A549 (cell line): ENCODE data around the gene CMA1. TPM values are rescaled to one million over a fixed set of nuclear protein-coding genes. Genes with fewer than 3 reads are reported as not detected.
A peak's percentile ranks its signal among the peaks of the same experiment; 100 is the strongest.
"Not testable (repeated sequence)": the region's sequence is repeated elsewhere in the genome, so short reads cannot be mapped to it uniquely, and the experiment has no call there.

Experiments
- ATAC-seq, 2 experiments: fragments of 200-7000 bp in 1 of 2; fragments of >200 bp in 1 of 2; cut with Nextera tagmentation in 1 of 2; cut with Tn5 transposase in 1 of 2; 3 replicates each; pipeline versions ENCODE4 v1.8.0 to v1.9.1; 2018 to 2020; ENCODE audit warnings: mild to moderate bottlenecking in 1 of 2, moderate library complexity in 1 of 2
- CTCF ChIA-PET: fragments of 300-600 bp; sonication (Branson Sonifier 250); formaldehyde crosslinking; extraction: SDS; loops from one replicate; lab custom pipeline; 2021; ENCODE audit warnings: antibody characterized with exemption, inconsistent platforms; lab: Yijun Ruan, JAX
- POLR2A ChIA-PET: fragments of 350-600 bp; formaldehyde crosslinking; extraction: SDS; loops from one replicate; lab custom pipeline; 2021; ENCODE audit warnings: antibody characterized with exemption, inconsistent platforms; lab: Yijun Ruan, JAX
- DNase-seq, 2 experiments: peaks; one replicate each; pipeline versions ENCODE4 v3.0.0 to v3.0.0-alpha.2; 2011 to 2016; ENCODE audit warnings: low read depth in 1 of 2, low spot score in 1 of 2
- FAIRE-seq: peaks from 2 replicates; lab custom pipeline; 2011; peaks lifted over from hg19 to GRCh38; lab: Jason Lieb, UNC
- H3K27ac ChIP-seq, 2 experiments: fragments of >200 bp; sonication (Bioruptor Twin); formaldehyde crosslinking; 3 replicates each; pipeline ENCODE4 v1.5.1; 2016 to 2017
- H3K4me1 ChIP-seq: fragments of >200 bp; sonication (Bioruptor Twin); formaldehyde crosslinking; 3 replicates; pipeline ENCODE4 v1.6.1; 2016
- H3K4me2 ChIP-seq: fragments of >200 bp; sonication (Bioruptor Twin); formaldehyde crosslinking; 3 replicates; pipeline ENCODE4 v1.6.1; 2016
- H3K4me3 ChIP-seq: fragments of >200 bp; sonication (Bioruptor Twin); formaldehyde crosslinking; 3 replicates; pipeline ENCODE4 v1.5.1; 2016
- H3K9me3 ChIP-seq: fragments of >200 bp; sonication (Bioruptor Twin); formaldehyde crosslinking; 3 replicates; pipeline ENCODE4 v1.6.1; 2016
- BHLHE40 ChIP-seq: IDR thresholded peaks from 2 replicates; pipeline ENCODE4 v1.6.1; 2012; ENCODE audit warnings: low read depth, low read length, inconsistent platforms
- ESRRA ChIP-seq: fragments of 150-350 bp; IDR thresholded peaks from 2 replicates; pipeline ENCODE4 v1.6.1; 2014; ENCODE audit warnings: mild to moderate bottlenecking, low read length, borderline replicate concordance
- GATA3 ChIP-seq: IDR thresholded peaks from 2 replicates; pipeline ENCODE4 v1.6.1; 2012; ENCODE audit warnings: borderline replicate concordance
- KDM1A ChIP-seq: fragments of 200-600 bp; sonication (generic); IDR thresholded peaks from 2 replicates; pipeline ENCODE4 v1.6.1; 2016; ENCODE audit warnings: low read depth, mild to moderate bottlenecking
- MYC ChIP-seq: IDR thresholded peaks from 2 replicates; pipeline ENCODE4 v1.6.1; 2012; ENCODE audit warnings: mild to moderate bottlenecking, inconsistent platforms, low read length, improper control_type of control experiment, borderline replicate concordance
- NFE2L2 ChIP-seq: fragments of 150-350 bp; conservative IDR thresholded peaks from 2 replicates; pipeline ENCODE4 v1.6.1; 2014; ENCODE audit warnings: low read length
- NR3C1 ChIP-seq: fragments of >200 bp; sonication (Bioruptor Twin); formaldehyde crosslinking; IDR thresholded peaks from 3 replicates; pipeline ENCODE4 v1.6.1; 2017
- POLR2A ChIP-seq: IDR thresholded peaks from 2 replicates; pipeline ENCODE4 v1.6.1; 2012; ENCODE audit warnings: mild to moderate bottlenecking, low read length
- POLR2AphosphoS2 ChIP-seq: conservative IDR thresholded peaks from 2 replicates; pipeline ENCODE4 v1.6.1; 2012; ENCODE audit warnings: low read length, improper control_type of control experiment, inconsistent platforms
- RCOR1 ChIP-seq: fragments of 150-350 bp; IDR thresholded peaks from 2 replicates; pipeline ENCODE4 v1.6.1; 2014; ENCODE audit warnings: antibody characterized with exemption, low read length, low read depth
- RNF2 ChIP-seq: fragments of 200-600 bp; sonication (generic); IDR thresholded peaks from 2 replicates; pipeline ENCODE4 v1.6.1; 2016; ENCODE audit warnings: low read depth, mild to moderate bottlenecking, antibody characterized with exemption, moderate library complexity, borderline replicate concordance
- ZNF302 ChIP-seq: fragments of 250-450 bp; sonication (Bioruptor Pico); IDR thresholded peaks from 2 replicates; pipeline ENCODE4 v1.9.0; 2021; ENCODE audit warnings: inconsistent platforms, mild to moderate bottlenecking, moderate library complexity
- WGBS: methylation state at CpG from one replicate; pipeline ENCODE4 v1.1.6; 2017; ENCODE audit errors: missing lambda C conversion rate; 5-methylcytosine and 5-hydroxymethylcytosine counted together
- polyA plus RNA-seq, 4 experiments: library from polyadenylated mRNA; depleted of rRNA in 3 of 4; stranded (reverse); fragments of >200 nt; fragmentation: RNase III in 1 of 4; extraction: RNeasy Plus Mini Kit Qiagen cat#74134 plus additional on column Dnase treatment in 1 of 4; gene quantifications; 2 replicates in 3 of 4; 3 replicates in 1 of 4; pipeline ENCODE4 v1.2.3, GENCODE V29; 2011 to 2017
- TF ChIP-seq, protein P1 (sequence below): fragments of 200-600 bp; sonication (generic); IDR thresholded peaks from 2 replicates; pipeline ENCODE4 v1.6.1; 2016; ENCODE audit warnings: antibody characterized with exemption, mild to moderate bottlenecking, moderate library complexity
- TF ChIP-seq, protein P2 (sequence below): IDR thresholded peaks from 2 replicates; pipeline ENCODE4 v1.6.1; 2012
- TF ChIP-seq, protein P3 (sequence below): fragments of 450-650 bp; IDR thresholded peaks from 2 replicates; pipeline ENCODE4 v1.6.1; 2014; ENCODE audit warnings: antibody characterized with exemption
- TF ChIP-seq, protein P4 (sequence below): fragments of 250-450 bp; sonication (Bioruptor Pico); IDR thresholded peaks from 2 replicates; pipeline ENCODE4 v1.5.0; 2020; ENCODE audit warnings: low read depth, mild to moderate bottlenecking, moderate library complexity
- TF ChIP-seq, protein P5 (sequence below): fragments of 150-350 bp; IDR thresholded peaks from 2 replicates; pipeline ENCODE4 v1.6.1; 2014; ENCODE audit warnings: low read depth, mild to moderate bottlenecking, low read length

Gene CMA1
- polyA plus RNA-seq, 2 of the 4 experiments (the other 2 are of a cell fraction), result not detected

DNA sequence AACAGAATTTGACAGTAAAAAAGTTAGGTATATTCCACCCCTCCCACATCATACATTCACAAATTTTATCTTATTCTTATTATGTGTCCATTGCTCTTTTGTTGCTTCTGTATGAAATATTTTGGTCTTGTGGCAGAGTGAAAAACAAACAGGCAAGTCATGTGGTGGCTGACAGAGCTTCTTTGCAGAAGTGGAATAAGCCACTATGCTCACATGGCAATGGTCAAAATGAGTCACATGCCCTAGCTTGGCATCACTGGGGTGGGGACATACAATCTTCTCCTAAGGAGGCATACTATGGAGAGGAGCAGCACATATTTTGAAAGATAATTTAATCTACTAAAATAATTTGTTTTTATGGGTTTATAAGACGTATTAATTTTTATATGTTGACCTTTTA is 27.7 kb upstream of the CMA1 start:
- H3K4me3 ChIP-seq, result no peak overlapping the region
- POLR2A ChIA-PET, result no interaction called here
- no peak overlapping the region for H3K27ac ChIP-seq
- no peak for FAIRE-seq
- no peaks in the 10 kb centered on the region for H3K4me1 ChIP-seq
- no peaks in the 10 kb centered on the region for H3K9me3 ChIP-seq
- CTCF ChIA-PET, result no interaction called here
- 9% methylated on average over 1 of the region's 1 CpG for WGBS
- DNase-seq, result no peak
- ATAC-seq, result no peak
- TF ChIP-seq RCOR1 (no peak), RNF2 (no peak), ZNF302 (no peak), BHLHE40 (no peak), MYC (no peak)
- TF ChIP-seq, protein P1, sequence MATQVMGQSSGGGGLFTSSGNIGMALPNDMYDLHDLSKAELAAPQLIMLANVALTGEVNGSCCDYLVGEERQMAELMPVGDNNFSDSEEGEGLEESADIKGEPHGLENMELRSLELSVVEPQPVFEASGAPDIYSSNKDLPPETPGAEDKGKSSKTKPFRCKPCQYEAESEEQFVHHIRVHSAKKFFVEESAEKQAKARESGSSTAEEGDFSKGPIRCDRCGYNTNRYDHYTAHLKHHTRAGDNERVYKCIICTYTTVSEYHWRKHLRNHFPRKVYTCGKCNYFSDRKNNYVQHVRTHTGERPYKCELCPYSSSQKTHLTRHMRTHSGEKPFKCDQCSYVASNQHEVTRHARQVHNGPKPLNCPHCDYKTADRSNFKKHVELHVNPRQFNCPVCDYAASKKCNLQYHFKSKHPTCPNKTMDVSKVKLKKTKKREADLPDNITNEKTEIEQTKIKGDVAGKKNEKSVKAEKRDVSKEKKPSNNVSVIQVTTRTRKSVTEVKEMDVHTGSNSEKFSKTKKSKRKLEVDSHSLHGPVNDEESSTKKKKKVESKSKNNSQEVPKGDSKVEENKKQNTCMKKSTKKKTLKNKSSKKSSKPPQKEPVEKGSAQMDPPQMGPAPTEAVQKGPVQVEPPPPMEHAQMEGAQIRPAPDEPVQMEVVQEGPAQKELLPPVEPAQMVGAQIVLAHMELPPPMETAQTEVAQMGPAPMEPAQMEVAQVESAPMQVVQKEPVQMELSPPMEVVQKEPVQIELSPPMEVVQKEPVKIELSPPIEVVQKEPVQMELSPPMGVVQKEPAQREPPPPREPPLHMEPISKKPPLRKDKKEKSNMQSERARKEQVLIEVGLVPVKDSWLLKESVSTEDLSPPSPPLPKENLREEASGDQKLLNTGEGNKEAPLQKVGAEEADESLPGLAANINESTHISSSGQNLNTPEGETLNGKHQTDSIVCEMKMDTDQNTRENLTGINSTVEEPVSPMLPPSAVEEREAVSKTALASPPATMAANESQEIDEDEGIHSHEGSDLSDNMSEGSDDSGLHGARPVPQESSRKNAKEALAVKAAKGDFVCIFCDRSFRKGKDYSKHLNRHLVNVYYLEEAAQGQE, result no peak
- TF ChIP-seq, protein P2, sequence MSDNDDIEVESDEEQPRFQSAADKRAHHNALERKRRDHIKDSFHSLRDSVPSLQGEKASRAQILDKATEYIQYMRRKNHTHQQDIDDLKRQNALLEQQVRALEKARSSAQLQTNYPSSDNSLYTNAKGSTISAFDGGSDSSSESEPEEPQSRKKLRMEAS, result no peak
- no peak overlapping the region for H3K4me2 ChIP-seq

DNA sequence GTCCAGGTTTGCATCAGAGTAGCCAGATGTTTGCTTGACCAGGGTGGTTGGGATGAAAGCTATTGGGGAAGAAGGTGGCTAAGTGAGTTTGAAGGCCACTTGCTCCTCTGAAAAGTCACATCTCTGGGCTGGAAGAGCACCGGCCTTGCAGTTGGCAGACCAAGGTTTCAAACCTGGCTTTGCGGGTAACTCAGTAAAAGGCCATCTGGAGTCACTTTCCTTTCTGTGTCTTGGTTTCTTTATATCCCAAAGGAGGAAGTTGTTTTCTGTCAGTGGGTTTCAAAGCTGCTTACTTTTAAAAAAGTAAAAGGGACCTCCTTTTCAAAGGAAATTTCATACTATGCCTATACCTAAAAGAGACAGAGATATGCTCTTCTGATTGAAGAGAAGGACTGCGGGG is 26.2 kb upstream of the CMA1 start:
- FAIRE-seq, result no peak
- TF ChIP-seq ESRRA (no peak), MYC (no peak)
- 31% methylated on average over 3 of the region's 3 CpGs for WGBS
- H3K27ac ChIP-seq, result no peak overlapping the region
- H3K4me1 ChIP-seq, result no peaks in the 10 kb centered on the region
- no peak overlapping the region for H3K4me3 ChIP-seq
- no peaks in the 10 kb centered on the region for H3K9me3 ChIP-seq
- ChIA-PET POLR2A (no interaction called here), CTCF (no interaction called here)
- ATAC-seq, result no peak
- no peak overlapping the region for H3K4me2 ChIP-seq
- no peak for DNase-seq

DNA sequence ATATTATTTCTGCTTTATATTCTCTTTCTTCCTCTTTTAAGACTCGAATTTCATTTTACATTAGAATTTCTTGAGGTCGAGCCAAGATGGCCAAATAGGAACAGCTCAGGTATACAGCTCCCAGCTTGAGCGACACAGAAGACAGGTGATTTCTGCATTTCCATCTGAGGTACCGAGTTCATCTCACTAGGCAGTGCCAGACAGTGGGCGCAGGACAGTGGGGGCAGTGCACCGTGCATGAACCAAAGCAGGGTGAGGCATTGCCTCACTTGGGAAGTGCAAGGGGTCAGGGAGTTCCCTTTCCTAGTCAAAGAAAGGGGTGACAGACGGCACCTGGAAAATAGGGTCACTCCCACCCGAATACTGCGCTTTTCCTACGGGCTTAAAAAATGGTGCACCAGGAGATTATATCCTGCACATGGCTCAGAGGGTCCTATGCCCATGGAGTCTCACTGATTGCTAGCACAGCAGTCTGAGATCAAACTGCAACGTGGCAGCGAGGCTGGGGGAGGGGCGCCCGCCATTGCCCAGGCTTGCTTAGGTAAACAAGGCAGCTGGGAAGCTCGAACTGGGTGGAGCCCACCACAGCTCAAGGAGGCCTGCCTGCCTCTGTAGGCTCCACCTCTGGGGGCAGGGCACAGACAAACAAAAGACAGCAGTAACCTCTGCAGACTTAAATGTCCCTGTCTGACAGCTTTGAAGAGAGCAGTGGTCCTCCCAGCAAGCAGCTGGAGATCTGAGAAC is 18.0 kb upstream of the CMA1 start:
- H3K4me1 ChIP-seq, POLR2A ChIA-PET, DNase-seq, H3K9me3 ChIP-seq, ATAC-seq, FAIRE-seq, H3K4me3 ChIP-seq, H3K27ac ChIP-seq, CTCF ChIA-PET: not testable (repeated sequence)
- 6% methylated on average over 10 of the region's 15 CpGs for WGBS
- peak overlapping the region; percentile 30; the same call in 1 of the 3 replicates for H3K4me2 ChIP-seq

DNA sequence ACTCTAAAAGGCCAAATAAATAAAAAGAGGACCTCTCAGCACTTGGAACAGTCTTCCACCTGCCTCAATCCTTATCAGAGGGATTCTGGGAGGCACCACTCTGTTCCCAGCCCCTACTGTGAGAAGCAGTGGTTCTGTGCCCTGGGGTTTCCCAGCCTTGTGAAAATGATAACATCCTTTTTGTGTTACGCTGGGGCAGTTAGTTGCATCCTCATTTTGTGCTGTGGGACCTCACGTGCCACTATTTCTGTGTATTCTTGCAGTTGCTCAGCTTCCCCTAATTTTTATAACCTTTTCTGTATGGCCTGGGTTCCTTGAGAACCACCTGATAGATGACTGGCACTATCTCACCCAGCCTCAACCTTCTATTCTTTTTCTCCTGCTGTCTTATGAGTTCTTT is 10.8 kb upstream of the CMA1 start:
- ATAC-seq (no peak), FAIRE-seq (no peak), DNase-seq (no peak)
- ChIA-PET POLR2A (no interaction called here), CTCF (no interaction called here)
- 2% methylated on average over 2 of the region's 2 CpGs for WGBS
- no peaks in the 10 kb centered on the region for H3K9me3 ChIP-seq
- H3K4me3 ChIP-seq, result no peak overlapping the region
- TF ChIP-seq RNF2, result no peak
- TF ChIP-seq, protein P3, sequence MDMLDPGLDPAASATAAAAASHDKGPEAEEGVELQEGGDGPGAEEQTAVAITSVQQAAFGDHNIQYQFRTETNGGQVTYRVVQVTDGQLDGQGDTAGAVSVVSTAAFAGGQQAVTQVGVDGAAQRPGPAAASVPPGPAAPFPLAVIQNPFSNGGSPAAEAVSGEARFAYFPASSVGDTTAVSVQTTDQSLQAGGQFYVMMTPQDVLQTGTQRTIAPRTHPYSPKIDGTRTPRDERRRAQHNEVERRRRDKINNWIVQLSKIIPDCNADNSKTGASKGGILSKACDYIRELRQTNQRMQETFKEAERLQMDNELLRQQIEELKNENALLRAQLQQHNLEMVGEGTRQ, result no peak
- TF ChIP-seq GATA3, result no peak
- TF ChIP-seq, protein P4, sequence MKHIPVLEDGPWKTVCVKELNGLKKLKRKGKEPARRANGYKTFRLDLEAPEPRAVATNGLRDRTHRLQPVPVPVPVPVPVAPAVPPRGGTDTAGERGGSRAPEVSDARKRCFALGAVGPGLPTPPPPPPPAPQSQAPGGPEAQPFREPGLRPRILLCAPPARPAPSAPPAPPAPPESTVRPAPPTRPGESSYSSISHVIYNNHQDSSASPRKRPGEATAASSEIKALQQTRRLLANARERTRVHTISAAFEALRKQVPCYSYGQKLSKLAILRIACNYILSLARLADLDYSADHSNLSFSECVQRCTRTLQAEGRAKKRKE (CRISPR knock-in tag), result no peak
- no peak for TF ChIP-seq RCOR1
- no peak for TF ChIP-seq POLR2A
- no peak for TF ChIP-seq BHLHE40
- TF ChIP-seq, protein P5, sequence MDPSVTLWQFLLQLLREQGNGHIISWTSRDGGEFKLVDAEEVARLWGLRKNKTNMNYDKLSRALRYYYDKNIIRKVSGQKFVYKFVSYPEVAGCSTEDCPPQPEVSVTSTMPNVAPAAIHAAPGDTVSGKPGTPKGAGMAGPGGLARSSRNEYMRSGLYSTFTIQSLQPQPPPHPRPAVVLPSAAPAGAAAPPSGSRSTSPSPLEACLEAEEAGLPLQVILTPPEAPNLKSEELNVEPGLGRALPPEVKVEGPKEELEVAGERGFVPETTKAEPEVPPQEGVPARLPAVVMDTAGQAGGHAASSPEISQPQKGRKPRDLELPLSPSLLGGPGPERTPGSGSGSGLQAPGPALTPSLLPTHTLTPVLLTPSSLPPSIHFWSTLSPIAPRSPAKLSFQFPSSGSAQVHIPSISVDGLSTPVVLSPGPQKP, result no peak
- no peak for TF ChIP-seq KDM1A
- TF ChIP-seq NR3C1, result no peak
- no peak for TF ChIP-seq POLR2AphosphoS2
- no peak for TF ChIP-seq NFE2L2
- H3K4me2 ChIP-seq, result no peak overlapping the region
- H3K27ac ChIP-seq, result no peak overlapping the region
- H3K4me1 ChIP-seq, result no peaks in the 10 kb centered on the region
